GM23338 (cell line): Measurements from ENCODE around the gene FCHO2.

ENCODE experiments used
- CREB1 ChIP-seq: fragments of 250-450 bp; sonication (Bioruptor Pico); IDR thresholded peaks from 2 replicates; pipeline ENCODE4 v1.5.0; 2020; ENCODE audit warnings: low read depth, mild to moderate bottlenecking, moderate library complexity
- CTCF ChIP-seq, 2 experiments: fragments of 200-600 bp in 1 of 2; sonication (generic) in 1 of 2; conservative IDR thresholded peaks; 2 replicates each; pipeline versions ENCODE4 v1.5.1 to v1.6.1; 2016 to 2017; ENCODE audit warnings: antibody characterized with exemption in 2 of 2, low read depth in 2 of 2, mild to moderate bottlenecking in 2 of 2, moderate library complexity in 1 of 2
- ETS1 ChIP-seq: IDR thresholded peaks from 2 replicates; pipeline ENCODE4 v1.6.1; 2016; ENCODE audit warnings: antibody characterized with exemption
- EZH2phosphoT487 ChIP-seq: fragments of 200-600 bp; sonication (generic); IDR thresholded peaks from one replicate; pipeline ENCODE4 v1.8.1; 2018; ENCODE audit warnings: antibody characterized with exemption; ENCODE audit not compliant: unreplicated experiment
- POLR2AphosphoS5 ChIP-seq: IDR thresholded peaks from 2 replicates; pipeline ENCODE4 v1.6.1; 2016; ENCODE audit warnings: antibody characterized with exemption, low read depth
- TF ChIP-seq, protein P1 (sequence below): IDR thresholded peaks from one replicate; pipeline ENCODE4 v1.6.1; 2018; ENCODE audit warnings: antibody characterized with exemption; ENCODE audit not compliant: unreplicated experiment

GRCh38 chr5:73115399-73116051 lies 159.7 kb downstream of the FCHO2 start:
- TF ChIP-seq CTCF (conservative IDR thresholded peaks at IDR 0.05; ENCODE audit: low read depth in 2 of 2) (no peak), POLR2AphosphoS5 (no peak), EZH2phosphoT487 (no peak), CREB1 (CRISPR knock-in tag) (no peak), ETS1 (no peak)
- TF ChIP-seq, protein P1, sequence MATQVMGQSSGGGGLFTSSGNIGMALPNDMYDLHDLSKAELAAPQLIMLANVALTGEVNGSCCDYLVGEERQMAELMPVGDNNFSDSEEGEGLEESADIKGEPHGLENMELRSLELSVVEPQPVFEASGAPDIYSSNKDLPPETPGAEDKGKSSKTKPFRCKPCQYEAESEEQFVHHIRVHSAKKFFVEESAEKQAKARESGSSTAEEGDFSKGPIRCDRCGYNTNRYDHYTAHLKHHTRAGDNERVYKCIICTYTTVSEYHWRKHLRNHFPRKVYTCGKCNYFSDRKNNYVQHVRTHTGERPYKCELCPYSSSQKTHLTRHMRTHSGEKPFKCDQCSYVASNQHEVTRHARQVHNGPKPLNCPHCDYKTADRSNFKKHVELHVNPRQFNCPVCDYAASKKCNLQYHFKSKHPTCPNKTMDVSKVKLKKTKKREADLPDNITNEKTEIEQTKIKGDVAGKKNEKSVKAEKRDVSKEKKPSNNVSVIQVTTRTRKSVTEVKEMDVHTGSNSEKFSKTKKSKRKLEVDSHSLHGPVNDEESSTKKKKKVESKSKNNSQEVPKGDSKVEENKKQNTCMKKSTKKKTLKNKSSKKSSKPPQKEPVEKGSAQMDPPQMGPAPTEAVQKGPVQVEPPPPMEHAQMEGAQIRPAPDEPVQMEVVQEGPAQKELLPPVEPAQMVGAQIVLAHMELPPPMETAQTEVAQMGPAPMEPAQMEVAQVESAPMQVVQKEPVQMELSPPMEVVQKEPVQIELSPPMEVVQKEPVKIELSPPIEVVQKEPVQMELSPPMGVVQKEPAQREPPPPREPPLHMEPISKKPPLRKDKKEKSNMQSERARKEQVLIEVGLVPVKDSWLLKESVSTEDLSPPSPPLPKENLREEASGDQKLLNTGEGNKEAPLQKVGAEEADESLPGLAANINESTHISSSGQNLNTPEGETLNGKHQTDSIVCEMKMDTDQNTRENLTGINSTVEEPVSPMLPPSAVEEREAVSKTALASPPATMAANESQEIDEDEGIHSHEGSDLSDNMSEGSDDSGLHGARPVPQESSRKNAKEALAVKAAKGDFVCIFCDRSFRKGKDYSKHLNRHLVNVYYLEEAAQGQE: no peak
